ENCODE measurements around the gene THAP3.
"Not testable (repeated sequence)": the region's sequence is repeated elsewhere in the genome, so short reads cannot be mapped to it uniquely, and the experiment has no call there.

THAP3 gene

DNA sequence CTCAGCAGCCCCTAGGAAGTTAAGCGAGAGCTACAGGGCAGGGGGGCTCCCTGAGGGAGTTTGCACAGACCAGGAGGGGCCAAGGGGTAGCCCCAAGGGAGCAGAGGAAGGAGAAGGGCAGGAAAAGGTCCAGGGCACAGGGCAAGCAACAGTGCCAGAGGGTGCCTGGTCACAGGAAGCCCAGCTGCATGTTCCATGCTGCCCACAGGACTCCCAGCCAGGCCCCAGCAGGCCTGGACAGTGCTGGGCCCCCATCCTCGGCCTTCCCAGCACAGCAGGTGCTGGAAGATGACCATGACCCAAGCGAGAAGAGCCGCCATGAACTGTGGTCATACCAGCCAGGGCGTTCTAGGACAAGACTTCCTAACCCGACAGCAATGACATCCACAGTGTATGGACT is 33.0 kb upstream of the THAP3 start:
- no peak for DNase-seq

DNA sequence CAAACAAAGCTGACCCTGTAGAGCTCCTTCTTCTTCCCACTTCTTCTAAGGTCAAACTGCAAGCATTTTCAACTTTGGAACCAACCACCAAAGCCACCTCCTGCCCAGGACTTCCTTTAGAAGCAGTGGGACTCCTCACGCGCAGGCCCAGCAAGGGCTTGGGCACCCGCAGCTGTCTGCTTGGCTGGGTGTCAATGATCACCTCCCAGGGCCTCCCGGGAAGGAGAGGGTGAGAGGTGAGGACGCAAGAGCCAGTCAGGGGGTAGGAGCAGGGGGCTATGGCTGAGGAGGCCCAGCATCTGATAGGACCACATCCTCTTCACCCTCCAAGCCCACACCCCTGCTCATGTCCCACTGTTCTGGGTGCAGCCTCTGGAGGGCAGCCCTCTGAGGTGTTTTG is 32.2 kb upstream of the THAP3 start:
- no peak for DNase-seq

DNA sequence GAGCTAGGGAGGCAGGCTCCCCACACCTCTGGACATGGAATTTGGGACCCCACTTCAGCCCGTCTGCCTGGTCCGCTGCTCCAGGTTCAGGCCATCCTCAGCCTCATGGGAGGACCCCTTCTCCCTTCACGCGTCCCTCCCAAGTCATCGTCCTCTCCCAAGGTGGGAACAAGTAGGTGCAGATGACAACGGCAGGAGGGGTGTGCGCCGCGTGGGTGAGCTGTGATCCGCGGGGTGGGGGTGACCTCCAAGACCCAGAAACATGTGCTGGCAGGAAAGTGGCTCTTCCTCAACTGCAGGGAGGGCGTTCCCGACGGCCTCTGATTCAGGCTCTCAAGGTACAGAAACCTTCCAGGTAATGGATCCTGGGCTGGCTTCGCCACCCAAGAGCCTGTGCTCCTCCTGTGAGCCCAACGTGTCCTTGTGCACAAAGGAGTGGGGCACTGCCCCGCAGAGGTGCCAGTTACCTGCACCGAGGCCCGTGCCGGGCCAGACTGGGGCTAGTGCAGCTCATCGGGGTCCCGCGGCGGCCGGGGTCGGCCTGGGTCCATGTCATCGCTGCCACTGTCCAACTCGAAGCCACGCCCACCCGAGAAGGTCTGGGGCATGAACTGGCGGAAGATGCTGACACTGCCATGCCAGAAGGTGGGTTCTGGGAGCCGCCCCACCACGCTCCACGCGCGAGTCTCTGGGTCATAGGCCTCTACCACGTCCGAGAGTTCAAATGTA is 31.6 kb upstream of the THAP3 start:
- DNase-seq, result no peak

DNA sequence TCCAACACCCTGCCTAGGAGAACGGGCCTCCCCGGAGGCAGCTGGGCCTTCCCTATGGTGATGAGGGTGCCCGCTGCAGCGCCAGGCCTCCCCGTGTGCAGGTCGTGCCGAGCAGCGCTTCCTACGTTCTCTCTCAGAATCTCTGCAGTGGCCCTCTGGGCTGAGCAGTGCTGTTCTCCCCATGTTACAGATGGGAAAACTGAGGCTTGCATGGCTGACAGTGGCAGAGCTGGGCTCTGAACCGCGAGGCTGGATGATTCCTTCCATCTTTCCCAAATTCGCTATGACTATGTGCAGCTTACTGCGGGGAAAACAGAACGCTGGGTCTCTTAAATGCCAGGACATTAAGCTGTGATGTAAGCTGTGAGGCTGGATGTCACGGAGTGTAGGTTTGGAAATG is 30.9 kb upstream of the THAP3 start:
- DNase-seq, result no peak

DNA sequence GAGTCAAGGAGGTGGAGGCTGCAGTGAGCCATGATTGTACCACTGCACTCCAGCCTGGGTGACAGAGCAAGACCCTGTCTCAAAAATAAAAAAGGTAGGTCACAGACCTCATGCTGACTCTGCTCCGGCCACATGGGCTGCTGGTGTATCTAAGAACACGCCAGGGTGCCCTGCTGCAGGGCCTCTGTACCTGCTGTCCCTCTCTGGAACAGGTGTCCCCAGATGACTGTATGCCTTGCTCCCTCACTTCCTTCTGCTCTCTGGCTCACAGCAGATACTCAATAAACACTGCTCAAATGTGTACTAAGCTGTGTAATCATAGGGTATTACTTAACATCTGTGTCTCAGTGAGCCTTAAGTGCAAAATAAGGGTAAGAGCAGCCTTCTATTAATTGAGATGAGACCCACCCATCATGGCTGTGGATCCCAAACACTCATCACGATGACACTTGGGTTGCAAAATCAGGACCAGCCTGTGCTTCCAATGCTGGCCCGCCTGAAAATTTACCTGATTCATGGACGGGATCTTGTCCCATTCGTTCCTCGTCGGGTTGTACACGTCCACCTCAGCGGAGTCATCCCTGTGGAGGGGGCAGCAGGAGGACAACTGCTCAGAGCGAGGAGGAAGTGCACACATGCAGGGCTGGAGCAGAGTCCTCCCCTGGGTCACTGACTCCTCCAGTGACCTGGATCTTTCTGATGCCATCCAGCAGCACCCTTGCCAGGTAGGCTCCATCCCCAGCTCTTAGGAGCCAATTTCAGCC is 29.5 kb upstream of the THAP3 start:
- no peak for DNase-seq

DNA sequence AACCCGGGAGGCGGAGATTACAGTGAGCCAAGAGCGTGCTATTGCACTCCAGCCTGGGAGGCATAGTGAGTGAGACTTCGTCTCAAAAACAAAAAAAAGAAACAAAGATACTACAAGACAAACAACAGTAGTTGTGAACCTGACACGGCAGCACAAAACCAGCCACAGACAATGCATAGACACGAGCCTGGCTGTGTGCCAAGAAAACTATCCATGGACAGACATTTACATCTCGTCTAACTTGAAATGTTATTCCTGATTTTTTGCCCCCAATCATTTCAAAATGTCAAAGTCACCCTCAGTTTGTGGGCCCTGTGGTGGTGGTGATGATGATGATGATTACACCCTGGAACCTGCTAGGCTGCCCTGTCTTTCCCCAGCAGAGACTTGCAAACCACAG is 28.3 kb upstream of the THAP3 start:
- no peak for DNase-seq

DNA sequence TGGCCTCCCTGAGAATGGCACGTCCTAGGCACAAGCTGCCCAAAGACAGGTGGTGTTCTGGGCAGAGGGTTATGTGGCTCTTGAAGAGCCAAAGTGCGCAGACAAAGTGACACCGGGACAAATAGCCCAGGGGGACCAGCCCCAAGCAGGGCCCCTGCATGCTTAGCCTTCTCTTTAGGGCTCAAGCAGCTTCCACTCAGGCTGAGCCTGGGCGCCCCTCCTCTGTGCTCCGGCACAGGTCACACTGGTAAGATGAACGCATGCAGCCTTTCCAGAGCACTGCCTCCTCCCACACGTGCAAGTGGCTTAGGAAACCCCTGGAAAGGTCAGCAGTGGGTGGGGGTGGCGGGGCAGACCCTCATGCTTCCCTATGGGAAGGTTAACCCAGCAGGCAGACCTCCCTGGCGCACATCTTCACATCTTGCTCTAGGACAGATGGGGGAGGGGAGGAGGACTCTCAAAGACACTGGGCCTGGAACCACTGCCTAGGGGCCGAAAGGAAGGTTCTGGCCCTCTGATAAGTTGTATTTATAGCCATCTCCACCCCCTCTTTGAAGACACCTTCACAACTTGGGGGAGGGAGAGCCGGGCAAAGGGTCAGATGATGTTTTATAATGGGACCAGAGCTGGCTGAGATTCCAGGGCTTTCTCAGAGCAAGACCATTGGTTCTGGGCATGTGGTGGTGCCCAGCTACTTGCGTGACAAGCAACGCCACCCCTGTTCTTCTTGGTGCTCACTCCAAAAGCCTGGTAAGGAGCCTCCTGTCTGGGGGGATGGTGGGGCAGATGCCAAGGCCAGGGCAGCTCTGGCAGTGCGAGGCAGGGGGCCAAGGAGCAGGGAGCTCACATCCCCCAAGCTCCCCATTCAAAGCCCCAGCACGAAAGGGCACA is 27.5 kb upstream of the THAP3 start:
- DNase-seq, result no peak

DNA sequence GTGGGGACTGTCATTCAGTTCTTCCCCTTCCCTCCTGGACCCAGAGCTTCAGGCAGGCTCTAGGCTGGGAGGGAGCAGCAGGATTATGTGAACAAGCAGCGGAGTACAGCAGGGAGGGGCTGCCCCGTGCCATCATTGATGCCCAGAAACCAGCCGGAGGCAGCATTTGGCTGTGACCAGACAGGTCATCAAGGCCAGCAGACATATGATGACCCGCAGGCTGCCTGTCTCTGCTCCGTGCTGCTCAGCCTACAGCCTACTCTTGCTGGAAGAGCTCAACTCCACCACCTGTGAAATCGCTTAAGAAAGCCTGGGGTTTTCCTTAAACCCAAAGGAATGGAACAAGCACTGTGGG is 26.9 kb upstream of the THAP3 start:
- DNase-seq, result no peak

DNA sequence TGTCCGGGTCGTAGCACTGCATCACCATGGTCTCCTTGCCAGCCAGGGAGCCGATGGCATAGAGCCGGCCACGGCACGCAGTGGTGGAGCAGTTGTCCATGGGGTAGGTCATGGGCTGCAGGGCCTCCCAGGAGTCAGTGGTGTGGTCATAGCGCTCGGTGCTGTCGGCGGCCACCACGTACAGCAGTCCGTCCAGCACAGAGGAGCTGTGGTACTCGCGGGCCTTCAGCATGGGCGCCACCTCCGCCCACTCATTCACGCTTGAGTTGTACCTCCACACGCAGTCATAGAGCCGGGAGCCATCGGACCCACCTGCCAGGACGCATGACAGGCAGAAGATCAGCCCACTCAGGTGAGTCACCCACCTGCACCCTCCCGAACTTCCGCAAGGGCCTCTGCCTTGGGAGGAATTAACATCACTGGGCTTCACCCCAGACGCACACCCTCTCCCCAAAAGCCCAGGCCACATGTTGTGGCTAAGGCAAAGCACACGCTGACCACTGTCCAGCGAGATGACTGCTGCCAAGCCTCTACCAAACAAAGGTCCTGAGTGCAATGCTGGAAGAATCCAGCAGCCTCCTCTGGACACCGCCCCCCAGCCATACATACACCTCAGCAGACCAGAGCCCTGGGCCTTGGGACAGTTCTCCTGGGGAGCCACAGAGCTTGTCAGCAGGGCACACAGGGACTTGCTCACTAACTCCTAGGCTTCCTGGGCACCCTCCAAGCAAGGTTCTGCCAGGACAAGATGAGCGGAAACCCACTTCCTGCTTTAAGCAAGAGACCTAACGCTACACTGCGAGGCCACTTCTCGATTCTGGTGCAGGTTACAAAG is 25.3 kb upstream of the THAP3 start:
- DNase-seq, result peak; percentile 23

DNA sequence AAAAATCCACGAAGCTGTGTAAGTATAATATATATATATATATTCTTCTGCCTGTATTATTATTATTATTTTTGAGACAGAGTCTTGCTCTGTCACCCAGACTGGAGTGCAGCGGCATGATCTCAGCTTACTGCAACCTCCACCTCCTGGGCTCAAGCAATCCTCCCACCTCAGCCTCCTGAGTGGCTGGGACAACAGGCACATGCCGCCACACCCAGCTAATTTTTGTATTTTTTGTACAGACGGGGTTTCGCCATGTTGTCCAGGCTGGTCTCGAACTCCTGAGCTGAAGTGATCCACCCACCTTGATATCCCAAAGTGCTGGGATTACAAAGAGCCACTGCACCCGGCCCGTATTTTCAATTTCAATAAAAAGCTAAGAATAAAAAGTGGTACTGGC is 24.7 kb upstream of the THAP3 start:
- not testable (repeated sequence) for DNase-seq

DNA sequence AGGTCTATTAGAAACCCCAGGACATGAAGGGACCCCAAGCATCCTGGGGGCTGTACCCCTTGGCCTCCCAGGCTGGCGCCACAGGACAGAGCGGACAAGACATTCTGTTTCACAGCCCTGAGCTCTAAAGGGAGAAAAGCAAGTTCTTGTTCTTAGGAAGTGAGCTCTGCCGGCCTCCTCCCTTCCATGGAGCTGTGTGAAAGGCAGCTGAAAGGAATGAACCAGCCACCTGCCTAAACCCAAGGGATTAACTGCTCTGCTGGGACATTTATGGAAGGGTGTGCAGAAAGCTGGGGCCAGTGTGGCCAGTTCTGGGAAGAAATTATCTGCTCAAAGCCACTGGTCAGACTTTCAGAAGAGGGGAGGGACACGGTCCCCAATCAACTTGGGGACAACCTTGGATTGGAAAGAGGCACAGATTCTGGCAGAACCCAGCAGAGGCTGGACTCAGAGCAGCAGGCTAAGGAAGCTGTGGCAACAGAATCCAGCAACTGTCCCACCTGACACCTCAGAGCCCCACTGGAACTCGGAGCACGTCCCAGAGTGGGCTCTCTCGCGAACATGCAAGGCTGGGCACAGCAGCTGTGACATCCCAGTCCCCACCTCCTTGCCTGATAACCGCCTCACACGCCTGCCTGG is 24.1 kb upstream of the THAP3 start:
- no peak for DNase-seq

DNA sequence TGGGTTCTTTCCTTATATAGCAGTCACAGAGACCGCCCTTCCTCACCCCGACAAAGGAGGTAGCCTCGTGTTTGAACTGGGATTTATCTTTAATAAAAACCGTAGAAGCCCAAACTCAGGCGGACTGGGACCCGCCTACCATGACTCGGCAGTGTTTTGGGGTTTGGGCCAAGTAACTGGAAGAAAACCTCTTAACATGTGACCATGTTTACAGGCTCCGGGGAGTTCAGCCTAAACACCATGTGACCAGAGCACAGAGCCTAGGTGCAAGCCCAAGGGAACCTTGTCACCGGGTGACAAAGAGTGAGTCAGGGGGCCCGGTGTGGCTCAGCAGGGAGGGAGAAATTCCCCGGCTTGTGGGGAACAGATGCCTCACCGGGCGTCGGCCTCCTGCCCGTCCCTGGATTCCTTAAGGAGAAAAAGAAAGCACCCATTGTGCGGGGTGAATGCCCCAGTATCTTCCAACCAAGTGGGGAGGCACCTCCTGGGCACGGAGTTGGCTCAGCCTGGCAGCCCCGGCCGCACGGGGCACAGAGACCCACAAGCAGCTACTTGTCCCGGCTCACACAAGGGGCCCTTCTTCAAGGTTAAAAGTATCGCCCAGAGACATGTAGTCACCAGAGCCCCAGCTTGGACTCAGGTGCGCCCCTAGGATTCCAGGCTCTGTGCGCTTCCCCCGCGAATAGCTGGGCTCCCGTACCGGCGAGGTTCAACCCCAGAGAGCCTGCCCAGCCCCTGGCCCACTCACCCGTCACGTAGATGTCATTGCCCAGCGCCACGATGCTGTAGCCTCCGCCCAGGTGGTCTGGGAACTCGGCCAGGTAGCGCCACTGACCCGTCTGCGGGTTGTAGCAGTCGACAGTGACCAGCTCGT is 23.4 kb upstream of the THAP3 start:
- peak; percentile 42 for DNase-seq

DNA sequence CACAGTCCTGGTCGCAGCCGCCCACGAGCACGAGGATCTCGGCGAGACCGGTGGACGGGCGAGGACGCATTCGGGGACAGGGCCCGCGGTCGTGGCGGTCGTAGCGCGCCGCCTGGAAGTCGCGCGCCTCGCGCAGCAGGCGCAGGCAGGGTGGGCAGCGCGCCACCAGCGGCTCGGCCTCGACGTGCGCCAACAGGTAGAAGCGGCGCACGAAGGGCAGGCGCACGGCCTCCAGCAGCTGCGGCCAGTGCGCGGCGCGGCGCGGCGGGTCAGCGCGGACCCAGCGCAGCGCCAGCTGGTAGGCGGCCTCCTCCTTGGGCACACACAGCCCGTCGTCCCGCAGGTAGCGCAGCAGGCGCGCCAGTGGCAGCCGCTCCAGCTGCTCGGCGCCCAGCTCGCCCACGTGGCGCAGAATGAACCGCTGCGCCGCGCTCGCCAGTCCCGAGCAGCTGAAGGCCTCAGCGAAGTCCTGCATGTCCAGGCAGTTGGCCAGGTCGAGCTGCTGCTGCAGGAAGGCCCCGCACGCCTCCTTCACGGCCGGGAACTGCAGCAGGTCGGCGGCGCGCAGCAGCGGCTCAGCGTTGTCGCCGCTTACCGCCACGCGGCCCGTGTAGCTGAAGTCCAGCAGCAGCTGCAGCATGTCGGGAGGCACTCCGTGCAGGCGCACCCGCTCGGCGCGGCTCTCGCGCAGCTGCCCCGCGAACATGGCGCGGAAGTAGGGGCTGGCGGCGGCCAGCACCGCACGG is 22.6 kb upstream of the THAP3 start:
- no peak for DNase-seq

DNA sequence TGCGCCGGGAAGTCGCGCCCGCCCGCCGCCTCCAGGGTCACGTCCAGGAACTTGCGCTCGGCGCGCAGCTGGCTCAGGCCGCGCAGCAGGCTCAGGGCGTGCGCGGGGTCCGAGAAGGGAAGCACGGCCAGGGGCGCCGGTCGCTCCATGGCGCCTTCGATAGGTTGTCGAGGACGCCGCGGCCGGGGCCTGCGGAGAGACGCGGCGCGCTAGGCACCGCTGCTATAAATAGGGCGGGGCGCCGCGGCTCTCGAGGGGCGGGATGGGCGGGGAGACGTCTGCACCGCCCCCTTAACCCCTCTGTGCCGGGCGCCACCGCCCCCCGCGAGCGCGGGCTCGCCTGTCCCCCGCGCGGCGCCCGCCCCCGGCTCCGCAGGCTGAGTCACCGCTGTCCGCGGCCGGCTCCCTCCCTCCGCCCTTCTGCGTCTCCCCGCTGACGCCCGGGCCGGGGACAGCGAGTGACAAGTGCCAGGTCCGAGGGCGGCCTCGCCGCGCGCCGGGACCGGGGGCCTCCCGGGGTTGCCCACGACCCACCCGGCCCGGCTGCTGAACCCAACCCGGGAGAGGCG is 21.9 kb upstream of the THAP3 start, which contains the start of gene KLHL21:
Gene KLHL21 (minus strand): TSS at position 201 of the 569 bp plus-strand sequence. CDS start 52 bp downstream, at position 149.
- peak; percentile 76 for DNase-seq

DNA sequence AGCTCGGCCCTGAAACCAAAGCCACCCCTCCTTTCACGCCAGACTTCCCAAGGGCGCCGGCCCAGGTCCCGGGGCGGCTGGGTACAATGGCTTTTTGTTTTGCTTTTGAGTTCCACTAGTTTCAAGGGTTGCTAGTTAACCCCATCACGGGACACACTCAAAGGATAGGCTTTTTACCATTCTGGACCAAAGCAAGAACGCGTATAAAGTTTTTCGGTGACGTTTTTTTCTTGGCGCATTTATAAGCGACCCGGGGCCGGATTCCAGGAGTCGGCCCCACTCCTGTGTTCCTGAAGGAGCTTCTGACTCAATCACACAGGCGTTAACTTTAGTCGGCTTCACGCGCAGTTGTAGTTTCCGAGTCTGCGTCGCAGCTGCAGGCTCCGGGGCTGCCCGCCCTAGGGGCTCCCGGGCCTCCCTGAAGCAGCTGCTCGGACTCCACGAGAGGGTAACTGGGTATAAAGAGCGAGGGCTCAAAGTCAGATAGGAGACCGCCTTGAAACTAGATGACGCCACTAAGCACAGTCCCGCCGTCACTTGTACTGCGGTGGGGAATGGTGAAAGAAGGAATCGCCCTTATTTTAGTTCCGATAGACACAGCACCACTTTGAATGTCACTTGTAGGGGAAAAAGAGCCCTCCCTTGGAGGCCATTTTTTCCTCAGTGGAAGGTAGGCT is 21.3 kb upstream of the THAP3 start:
- DNase-seq, result peak; percentile 51

DNA sequence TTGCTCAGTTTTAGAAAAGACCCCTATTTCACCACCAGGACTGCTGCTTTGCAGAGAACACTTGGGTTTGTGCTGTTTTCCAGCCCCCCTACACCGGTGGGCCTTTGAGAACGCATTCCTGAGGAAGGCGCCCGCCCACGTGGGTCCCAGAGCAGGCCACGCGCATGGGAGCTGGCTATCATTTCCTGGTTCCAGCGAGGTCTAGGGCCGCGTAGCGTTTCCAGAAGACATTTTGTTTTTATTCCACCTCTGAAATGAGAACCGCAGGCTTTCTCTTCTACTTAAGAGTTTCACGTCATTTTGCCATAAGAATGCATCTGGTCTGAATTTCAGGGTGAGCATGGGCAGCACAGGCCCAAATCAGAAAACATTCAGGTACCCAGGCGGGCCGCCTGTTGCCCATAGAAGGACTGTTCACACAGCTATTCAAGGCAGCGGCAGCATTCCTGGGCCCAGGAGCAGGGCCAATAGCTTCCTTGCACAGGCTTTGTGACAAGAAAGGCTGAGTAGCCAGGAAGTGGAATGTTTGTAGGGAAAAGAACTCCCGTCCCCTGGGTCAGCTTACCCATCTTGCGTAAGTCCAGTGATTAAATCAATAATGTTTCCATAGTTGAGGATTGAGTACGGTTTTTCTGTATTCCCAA is 20.6 kb upstream of the THAP3 start:
- no peak for DNase-seq

DNA sequence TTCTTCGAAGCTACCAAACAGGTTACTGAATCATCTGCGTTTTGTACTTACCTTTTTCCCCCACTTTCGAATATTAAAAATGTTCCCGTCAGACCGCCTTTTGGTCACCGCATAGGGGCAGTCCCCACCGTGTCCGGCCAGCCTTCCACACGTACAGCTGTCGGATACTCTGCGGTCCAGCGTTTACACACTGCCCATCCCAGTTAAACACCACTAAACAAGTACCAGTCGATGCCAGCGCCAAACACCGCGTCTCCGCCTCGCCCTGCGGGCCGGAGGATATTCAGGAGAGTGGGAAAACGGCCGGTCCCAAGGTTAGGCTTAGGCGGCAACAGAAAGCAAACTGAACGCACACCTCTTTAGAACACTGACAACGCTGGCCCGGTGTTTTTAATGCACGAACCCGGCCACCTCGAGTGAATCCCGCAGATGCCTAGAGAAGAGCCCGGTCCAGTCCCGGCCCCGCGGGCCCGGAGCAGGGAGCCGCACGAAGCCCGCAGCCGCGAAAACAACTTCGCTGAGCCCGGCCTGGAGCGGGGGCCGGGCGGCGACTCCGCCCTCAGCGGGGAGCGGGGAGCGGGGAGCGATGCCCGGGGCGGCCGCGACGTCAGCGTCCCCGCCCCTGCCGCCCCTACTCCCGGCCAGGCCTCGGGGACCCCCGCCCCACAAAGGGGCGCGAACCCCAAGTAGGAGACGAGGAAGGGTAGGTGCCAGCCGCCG is 11.9 kb upstream of the THAP3 start:
- peak; percentile 27 for DNase-seq
